ENCODE results near the gene CNOT2. TPM values are rescaled to one million over a fixed set of nuclear protein-coding genes. Genes with fewer than 3 reads are reported as not detected.

Gene CNOT2
- total and polyA plus RNA-seq, 4 donors: 17.5 to 93.4 (median 49.0) TPM

GRCh38 chr12:70255311-70255710 lies 12.1 kb downstream of the CNOT2 start:
- no peak overlapping the region for H3K4me3 ChIP-seq (ENCODE audit: low read depth in 1 of 3, low read length in 3 of 3)
- WGBS: 78% methylated on average over 3 of the region's 3 CpGs
- no peak for DNase-seq (ENCODE audit: low spot score)
- no peaks in the 10 kb centered on the region for H3K27me3 ChIP-seq (ENCODE audit: control insufficient read depth in 4 of 4, insufficient read depth in 4 of 4, low read length in 3 of 4)
- peaks cover 6 to 9% (median 9%) of the 10 kb centered on the region in 4 donors for H3K4me1 ChIP-seq (ENCODE audit: control insufficient read depth in 4 of 4, insufficient read depth in 4 of 4, low read length in 3 of 4)
- no peak for TF ChIP-seq HNF4G (IDR thresholded peaks at IDR 0.05)
- no peak for TF ChIP-seq FOXA2 (IDR thresholded peaks at IDR 0.05)
- no peak for TF ChIP-seq NR2F2 (IDR thresholded peaks at IDR 0.05)
- TF ChIP-seq MAX (IDR thresholded peaks at IDR 0.05): no peak
- TF ChIP-seq YY1 (IDR thresholded peaks at IDR 0.05): no peak
- no peak for TF ChIP-seq JUND (IDR thresholded peaks at IDR 0.05)
- no peak for TF ChIP-seq REST (IDR thresholded peaks at IDR 0.05)
- no peak for TF ChIP-seq EGR1 (IDR thresholded peaks at IDR 0.05; ENCODE audit: low read depth in 2 of 2)
- TF ChIP-seq RAD21 (IDR thresholded peaks at IDR 0.05): no peak
- no peak for TF ChIP-seq HNF4A (conservative IDR thresholded peaks at IDR 0.05)
- no peak for TF ChIP-seq RXRA (IDR thresholded peaks at IDR 0.05)
- TF ChIP-seq GABPA (IDR thresholded peaks at IDR 0.05 in 1 of 2, conservative IDR thresholded peaks at IDR 0.05 in 1 of 2): no peak
- no peak for TF ChIP-seq CTCF (IDR thresholded peaks at IDR 0.05; ENCODE audit: low read depth, low read length, missing input control)
- TF ChIP-seq, protein P1, sequence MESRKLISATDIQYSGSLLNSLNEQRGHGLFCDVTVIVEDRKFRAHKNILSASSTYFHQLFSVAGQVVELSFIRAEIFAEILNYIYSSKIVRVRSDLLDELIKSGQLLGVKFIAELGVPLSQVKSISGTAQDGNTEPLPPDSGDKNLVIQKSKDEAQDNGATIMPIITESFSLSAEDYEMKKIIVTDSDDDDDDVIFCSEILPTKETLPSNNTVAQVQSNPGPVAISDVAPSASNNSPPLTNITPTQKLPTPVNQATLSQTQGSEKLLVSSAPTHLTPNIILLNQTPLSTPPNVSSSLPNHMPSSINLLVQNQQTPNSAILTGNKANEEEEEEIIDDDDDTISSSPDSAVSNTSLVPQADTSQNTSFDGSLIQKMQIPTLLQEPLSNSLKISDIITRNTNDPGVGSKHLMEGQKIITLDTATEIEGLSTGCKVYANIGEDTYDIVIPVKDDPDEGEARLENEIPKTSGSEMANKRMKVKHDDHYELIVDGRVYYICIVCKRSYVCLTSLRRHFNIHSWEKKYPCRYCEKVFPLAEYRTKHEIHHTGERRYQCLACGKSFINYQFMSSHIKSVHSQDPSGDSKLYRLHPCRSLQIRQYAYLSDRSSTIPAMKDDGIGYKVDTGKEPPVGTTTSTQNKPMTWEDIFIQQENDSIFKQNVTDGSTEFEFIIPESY (IDR thresholded peaks at IDR 0.05): no peak
- TF ChIP-seq FOXA1 (IDR thresholded peaks at IDR 0.05): no peak
- no peak for TF ChIP-seq SP1 (IDR thresholded peaks at IDR 0.05)
- TF ChIP-seq ATF3 (IDR thresholded peaks at IDR 0.05): no peak
- no peak for TF ChIP-seq TAF1 (conservative IDR thresholded peaks at IDR 0.05)
- H3K36me3 ChIP-seq (ENCODE audit: control insufficient read depth in 4 of 4, insufficient read depth in 3 of 4, low read depth in 1 of 4, low read length in 3 of 4): no peaks in the 10 kb centered on the region
- H3K9me3 ChIP-seq (ENCODE audit: control insufficient read depth in 4 of 4, low read length in 3 of 4): no peaks in the 10 kb centered on the region
- H3K27ac ChIP-seq (ENCODE audit: low read depth in 1 of 2, low read length in 2 of 2): no peak overlapping the region
- no peak overlapping the region for H3K9ac ChIP-seq (ENCODE audit: low read depth in 1 of 2, low read length in 2 of 2)

Data from liver (tissue), 9 donors.